HCT116 (cell line): ENCODE results near the gene LRFN4. TPM values are rescaled to one million over a fixed set of nuclear protein-coding genes. Genes with fewer than 3 reads are reported as not detected.
A peak's percentile ranks its signal among the peaks of the same experiment; 100 is the strongest.

Experiments
- ATAC-seq: fragments of 200-7000 bp; cut with Tn5 transposase; 2 replicates; pipeline ENCODE4 v1.9.1; 2020; ENCODE audit warnings: mild to moderate bottlenecking, moderate library complexity
- BruUV-seq: library from RNA; stranded (reverse); fragments of 400-500 nt; replicated peaks from 2 replicates; lab custom pipeline; 2021; lab: Mats Ljungman, UMichigan
- CTCF ChIA-PET: fragments of 300-600 bp; sonication (Branson Sonifier 250); formaldehyde crosslinking; loops from one replicate; lab custom pipeline; 2021; ENCODE audit warnings: antibody characterized with exemption; lab: Charles Lee
- POLR2A ChIA-PET: fragments of 300-600, 350-600 bp; sonication (Branson Sonifier 250); formaldehyde crosslinking; loops from one replicate; lab custom pipeline; 2021; ENCODE audit warnings: antibody characterized with exemption; lab: Charles Lee
- RAD21 ChIA-PET, 2 experiments: fragments of 300-600 bp; sonication (Branson Sonifier 250); formaldehyde crosslinking; loops; one replicate each; lab custom pipeline; 2023; ENCODE audit warnings: low total read pairs in 2 of 2; ENCODE audit not compliant: uncharacterized antibody in 2 of 2, unreplicated experiment in 2 of 2, low non-redundant PET in 1 of 2; lab: Charles Lee
- DNase-seq: peaks from one replicate; pipeline ENCODE4 v3.0.0-alpha.2; 2010; ENCODE audit warnings: low read depth, low spot score
- H2AFZ ChIP-seq: fragments of 200-600 bp; shearing (Covaris generic), sonication (generic); 2 replicates; pipeline ENCODE4 v1.6.1; 2017; ENCODE audit warnings: low read depth, mixed run types, mixed read lengths, antibody characterized with exemption, low read length; ENCODE audit not compliant: poor library complexity, severe bottlenecking
- H3K27ac ChIP-seq: 2 replicates; pipeline ENCODE4 v1.5.1; 2012; ENCODE audit warnings: low read depth, low read length
- H3K27me3 ChIP-seq: fragments of 200-600 bp; sonication (generic); 2 replicates; pipeline ENCODE4 v1.6.1; 2016; ENCODE audit warnings: mixed run types, low read length, mixed read lengths; ENCODE audit not compliant: insufficient read depth
- H3K36me3 ChIP-seq, 2 experiments: fragments of 200-500 bp in 1 of 2; fragments of 200-600 bp in 1 of 2; sonication (Bioruptor generic) in 1 of 2; sonication (generic) in 1 of 2; 2 replicates each; pipeline versions ENCODE4 v1.5.1 to v1.6.1; 2014 to 2016; ENCODE audit warnings: low read length in 2 of 2, inconsistent platforms in 1 of 2, mixed read lengths in 1 of 2, mixed run types in 1 of 2; ENCODE audit not compliant: insufficient read depth in 2 of 2, control insufficient read depth in 1 of 2
- H3K4me1 ChIP-seq, 2 experiments: fragments of 200-600 bp in 1 of 2; sonication (generic) in 1 of 2; 2 replicates each; pipeline versions ENCODE4 v1.5.1 to v1.6.1; 2012 to 2017; ENCODE audit warnings: low read length in 2 of 2, inconsistent platforms in 1 of 2, mild to moderate bottlenecking in 1 of 2, mixed read lengths in 1 of 2, mixed run types in 1 of 2, moderate library complexity in 1 of 2; ENCODE audit not compliant: insufficient read depth in 2 of 2, control insufficient read depth in 1 of 2
- H3K4me2 ChIP-seq: fragments of 200-600 bp; sonication (generic); 2 replicates; pipeline ENCODE4 v1.6.1; 2017; ENCODE audit warnings: mixed run types, low read length, mixed read lengths
- H3K4me3 ChIP-seq, 2 experiments: fragments of 200-600 bp in 1 of 2; sonication (generic) in 1 of 2; replicated peaks in 1 of 2; 2 replicates each; pipeline ENCODE4 v1.5.1; 2011 to 2016; ENCODE audit warnings: low read length in 2 of 2, control low read depth in 1 of 2, low read depth in 1 of 2, mild to moderate bottlenecking in 1 of 2, mixed read lengths in 1 of 2, mixed run types in 1 of 2
- H3K79me2 ChIP-seq: fragments of 200-600 bp; sonication (generic); 2 replicates; pipeline ENCODE4 v1.6.1; 2017; ENCODE audit warnings: mild to moderate bottlenecking, mixed run types, low read length, moderate library complexity, mixed read lengths; ENCODE audit not compliant: insufficient read depth
- H3K9ac ChIP-seq: fragments of 200-600 bp; sonication (generic); 2 replicates; pipeline ENCODE4 v1.6.1; 2016; ENCODE audit warnings: low read length, mixed read lengths
- H3K9me2 ChIP-seq: fragments of 200-600 bp; sonication (generic), shearing (Covaris generic); 2 replicates; pipeline ENCODE4 v1.6.1; 2017; ENCODE audit warnings: mixed run types, mild to moderate bottlenecking, moderate library complexity; ENCODE audit not compliant: insufficient read depth
- H3K9me3 ChIP-seq, 2 experiments: fragments of 200-500 bp in 1 of 2; fragments of 200-600 bp in 1 of 2; sonication (Bioruptor generic) in 1 of 2; sonication (generic) in 1 of 2; 2 replicates each; pipeline ENCODE4 v1.6.1; 2014 to 2017; ENCODE audit warnings: low read length in 2 of 2, mixed read lengths in 2 of 2, inconsistent platforms in 1 of 2, low read depth in 1 of 2, mild to moderate bottlenecking in 1 of 2, mixed run types in 1 of 2, moderate library complexity in 1 of 2; ENCODE audit not compliant: control insufficient read depth in 1 of 2, insufficient read depth in 1 of 2
- H4K20me1 ChIP-seq: fragments of 200-600 bp; sonication (generic), shearing (Covaris generic); 2 replicates; pipeline ENCODE4 v1.6.1; 2017; ENCODE audit warnings: mixed run types, mild to moderate bottlenecking, moderate library complexity; ENCODE audit not compliant: insufficient read depth
- CEBPB ChIP-seq: IDR thresholded peaks from 2 replicates; pipeline ENCODE4 v1.6.1; 2012; ENCODE audit warnings: low read depth
- EGR1 ChIP-seq: IDR thresholded peaks from 2 replicates; pipeline ENCODE4 v1.6.1; 2012; ENCODE audit warnings: low read depth
- ELF1 ChIP-seq: IDR thresholded peaks from 2 replicates; pipeline ENCODE4 v1.6.1; 2012; ENCODE audit warnings: low read depth, borderline replicate concordance
- EZH2 ChIP-seq: fragments of 200-600 bp; sonication (generic); IDR thresholded peaks from 2 replicates; pipeline ENCODE4 v1.6.1; 2017; ENCODE audit warnings: antibody characterized with exemption, mixed run types
- FOSL1 ChIP-seq: IDR thresholded peaks from 2 replicates; pipeline ENCODE4 v1.6.1; 2012; ENCODE audit warnings: low read depth
- POLR2A ChIP-seq: IDR thresholded peaks from 2 replicates; pipeline ENCODE4 v1.7.0; 2011; ENCODE audit warnings: borderline replicate concordance; ENCODE audit not compliant: insufficient read depth, insufficient read length; ENCODE audit errors: extremely low read depth
- POLR2AphosphoS5 ChIP-seq: IDR thresholded peaks from 2 replicates; pipeline ENCODE4 v1.6.1; 2011; ENCODE audit warnings: mild to moderate bottlenecking, low read depth, low read length, moderate library complexity
- SIN3A ChIP-seq: IDR thresholded peaks from 2 replicates; pipeline ENCODE4 v1.6.1; 2012; ENCODE audit warnings: low read depth
- SP1 ChIP-seq: IDR thresholded peaks from 2 replicates; pipeline ENCODE4 v1.6.1; 2012; ENCODE audit warnings: low read depth
- SRF ChIP-seq: IDR thresholded peaks from 2 replicates; pipeline ENCODE4 v1.6.1; 2012; ENCODE audit warnings: low read depth
- TCF7L2 ChIP-seq: IDR thresholded peaks from 2 replicates; pipeline ENCODE4 v1.7.0; 2011; ENCODE audit warnings: borderline replicate concordance, inconsistent platforms; ENCODE audit not compliant: insufficient read depth, insufficient read length; ENCODE audit errors: extremely low read depth
- YY1 ChIP-seq: IDR thresholded peaks from 2 replicates; pipeline ENCODE4 v1.6.1; 2011; ENCODE audit warnings: low read length, low read depth, moderate library complexity, mild to moderate bottlenecking; ENCODE audit not compliant: insufficient replicate concordance; ENCODE audit errors: extremely low read depth
- ZFX ChIP-seq: fragments of 450-650 bp; IDR thresholded peaks from 2 replicates; pipeline ENCODE4 v1.6.1; 2017
- ZNF274 ChIP-seq: fragments of 200-500 bp; sonication (Bioruptor generic); IDR thresholded peaks from 2 replicates; pipeline ENCODE4 v1.6.1; 2014; ENCODE audit warnings: mild to moderate bottlenecking, low read depth, low read length, inconsistent platforms
- intact Hi-C: fragments of 100-400 bp; cut with micrococcal nuclease; formaldehyde crosslinking; loops from 2 replicates; pipeline ENCODE4 v1.10.0; 2022
- total RNA-seq: library from RNA; stranded (reverse); gene quantifications from one replicate; pipeline ENCODE4 v1.2.1, GENCODE V29; 2021; ENCODE audit not compliant: unreplicated experiment
- TF ChIP-seq, protein P1 (sequence below): IDR thresholded peaks from 2 replicates; pipeline ENCODE4 v1.6.1; 2012
- TF ChIP-seq, protein P2 (sequence below): IDR thresholded peaks from 2 replicates; pipeline ENCODE4 v1.6.1; 2012
- TF ChIP-seq, protein P3 (sequence below): IDR thresholded peaks from 2 replicates; pipeline ENCODE4 v1.6.1; 2011; ENCODE audit warnings: mild to moderate bottlenecking, low read length, moderate library complexity; ENCODE audit not compliant: insufficient replicate concordance; ENCODE audit errors: extremely low read depth
- TF ChIP-seq, protein P4 (sequence below), 3 experiments: fragments of 200-600 bp in 1 of 3; sonication (generic) in 1 of 3; IDR thresholded peaks in 2 of 3; conservative IDR thresholded peaks in 1 of 3; 2 replicates each; pipeline ENCODE4 v1.5.1; 2012 to 2017; ENCODE audit warnings: low read depth in 2 of 3, low read length in 2 of 3, antibody characterized with exemption in 1 of 3, borderline replicate concordance in 1 of 3, control low read depth in 1 of 3, mild to moderate bottlenecking in 1 of 3, mixed read lengths in 1 of 3, mixed run types in 1 of 3, moderate library complexity in 1 of 3; ENCODE audit not compliant: insufficient read depth in 1 of 3

The LRFN4 gene
- total RNA-seq, 1 experiment from 2014 or later = 55.4 TPM

DNA sequence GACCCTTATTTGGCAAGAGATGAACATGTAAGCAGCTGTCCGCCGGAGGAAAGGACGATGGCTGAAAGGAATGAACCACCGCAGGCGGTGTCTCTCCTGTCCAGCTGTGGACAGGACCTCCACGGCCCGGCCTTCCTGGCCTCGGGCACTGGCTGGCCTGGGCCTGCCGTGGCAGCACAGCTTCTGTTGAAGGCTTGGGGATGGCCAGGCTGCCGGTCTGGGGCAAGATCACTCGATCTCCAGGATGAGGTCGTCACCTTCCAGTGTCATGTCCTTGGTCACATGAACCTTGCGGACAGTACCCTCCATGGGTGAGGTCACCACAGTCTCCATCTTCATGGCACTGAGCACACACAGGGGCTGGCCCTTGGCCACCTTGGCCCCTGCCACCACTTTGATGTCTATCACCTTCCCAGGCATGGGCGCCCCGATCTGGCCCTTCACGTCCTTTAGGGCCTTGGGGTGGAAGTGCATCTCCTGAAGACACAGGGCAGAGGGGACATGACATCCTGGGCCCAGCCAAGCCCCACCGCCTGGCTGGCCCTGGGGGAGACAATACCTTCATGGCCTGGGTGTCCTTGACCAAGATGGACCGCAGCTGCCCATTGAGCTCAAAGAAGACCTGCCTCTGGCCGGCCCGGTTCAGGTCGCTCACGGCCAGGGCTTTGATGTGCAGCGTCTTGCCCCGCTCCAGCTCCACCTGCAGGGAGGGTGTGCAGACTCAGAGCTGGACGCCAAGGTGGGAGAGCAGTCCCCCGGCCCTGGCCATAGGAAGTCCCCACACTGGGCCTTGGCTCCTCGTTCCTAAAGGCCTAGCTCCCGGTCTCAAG is 8.0 kb upstream of the LRFN4 start:
- no peak overlapping the region for H3K27ac ChIP-seq
- TF ChIP-seq YY1 (no peak), ZNF274 (no peak), EGR1 (no peak), FOSL1 (no peak), SRF (no peak), POLR2AphosphoS5 (no peak; the same call in 1 of the 2 replicates), ELF1 (no peak), SP1 (no peak), CEBPB (no peak), POLR2A (no peak), SIN3A (no peak), EZH2 (no peak), ZFX (no peak), TCF7L2 (no peak)
- TF ChIP-seq, protein P1, sequence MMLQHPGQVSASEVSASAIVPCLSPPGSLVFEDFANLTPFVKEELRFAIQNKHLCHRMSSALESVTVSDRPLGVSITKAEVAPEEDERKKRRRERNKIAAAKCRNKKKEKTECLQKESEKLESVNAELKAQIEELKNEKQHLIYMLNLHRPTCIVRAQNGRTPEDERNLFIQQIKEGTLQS = no peak
- TF ChIP-seq, protein P2, sequence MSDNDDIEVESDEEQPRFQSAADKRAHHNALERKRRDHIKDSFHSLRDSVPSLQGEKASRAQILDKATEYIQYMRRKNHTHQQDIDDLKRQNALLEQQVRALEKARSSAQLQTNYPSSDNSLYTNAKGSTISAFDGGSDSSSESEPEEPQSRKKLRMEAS = no peak
- TF ChIP-seq, protein P3, sequence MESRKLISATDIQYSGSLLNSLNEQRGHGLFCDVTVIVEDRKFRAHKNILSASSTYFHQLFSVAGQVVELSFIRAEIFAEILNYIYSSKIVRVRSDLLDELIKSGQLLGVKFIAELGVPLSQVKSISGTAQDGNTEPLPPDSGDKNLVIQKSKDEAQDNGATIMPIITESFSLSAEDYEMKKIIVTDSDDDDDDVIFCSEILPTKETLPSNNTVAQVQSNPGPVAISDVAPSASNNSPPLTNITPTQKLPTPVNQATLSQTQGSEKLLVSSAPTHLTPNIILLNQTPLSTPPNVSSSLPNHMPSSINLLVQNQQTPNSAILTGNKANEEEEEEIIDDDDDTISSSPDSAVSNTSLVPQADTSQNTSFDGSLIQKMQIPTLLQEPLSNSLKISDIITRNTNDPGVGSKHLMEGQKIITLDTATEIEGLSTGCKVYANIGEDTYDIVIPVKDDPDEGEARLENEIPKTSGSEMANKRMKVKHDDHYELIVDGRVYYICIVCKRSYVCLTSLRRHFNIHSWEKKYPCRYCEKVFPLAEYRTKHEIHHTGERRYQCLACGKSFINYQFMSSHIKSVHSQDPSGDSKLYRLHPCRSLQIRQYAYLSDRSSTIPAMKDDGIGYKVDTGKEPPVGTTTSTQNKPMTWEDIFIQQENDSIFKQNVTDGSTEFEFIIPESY = no peak
- TF ChIP-seq, protein P4, sequence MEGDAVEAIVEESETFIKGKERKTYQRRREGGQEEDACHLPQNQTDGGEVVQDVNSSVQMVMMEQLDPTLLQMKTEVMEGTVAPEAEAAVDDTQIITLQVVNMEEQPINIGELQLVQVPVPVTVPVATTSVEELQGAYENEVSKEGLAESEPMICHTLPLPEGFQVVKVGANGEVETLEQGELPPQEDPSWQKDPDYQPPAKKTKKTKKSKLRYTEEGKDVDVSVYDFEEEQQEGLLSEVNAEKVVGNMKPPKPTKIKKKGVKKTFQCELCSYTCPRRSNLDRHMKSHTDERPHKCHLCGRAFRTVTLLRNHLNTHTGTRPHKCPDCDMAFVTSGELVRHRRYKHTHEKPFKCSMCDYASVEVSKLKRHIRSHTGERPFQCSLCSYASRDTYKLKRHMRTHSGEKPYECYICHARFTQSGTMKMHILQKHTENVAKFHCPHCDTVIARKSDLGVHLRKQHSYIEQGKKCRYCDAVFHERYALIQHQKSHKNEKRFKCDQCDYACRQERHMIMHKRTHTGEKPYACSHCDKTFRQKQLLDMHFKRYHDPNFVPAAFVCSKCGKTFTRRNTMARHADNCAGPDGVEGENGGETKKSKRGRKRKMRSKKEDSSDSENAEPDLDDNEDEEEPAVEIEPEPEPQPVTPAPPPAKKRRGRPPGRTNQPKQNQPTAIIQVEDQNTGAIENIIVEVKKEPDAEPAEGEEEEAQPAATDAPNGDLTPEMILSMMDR (IDR thresholded peaks at IDR 0.05 in 2 of 3, conservative IDR thresholded peaks at IDR 0.05 in 1 of 3; ENCODE audit: borderline replicate concordance in 1 of 3, insufficient read depth in 1 of 3, low read depth in 2 of 3, low read length in 2 of 3) = no peak
- peaks cover 5 to 15% of the 10 kb centered on the region in 2 experiments; a peak in 3 of 4 replicates for H3K4me1 ChIP-seq
- DNase-seq (no peak), ATAC-seq (no peak)
- H4K20me1 ChIP-seq = peaks cover 3% of the 10 kb centered on the region; the same call in 1 of the 2 replicates
- no peak overlapping the region for H3K9ac ChIP-seq
- no peak overlapping the region for H3K4me3 ChIP-seq
- RAD21 ChIA-PET = no interaction called here
- H3K4me2 ChIP-seq = no peak overlapping the region
- no peak overlapping the region for H2AFZ ChIP-seq
- H3K9me2 ChIP-seq = no peaks in the 10 kb centered on the region
- CTCF ChIA-PET = no interaction called here
- BruUV-seq = TSS peak; percentile 15
- intact Hi-C loops = no loop called here
- H3K9me3 ChIP-seq = no peaks in the 10 kb centered on the region
- POLR2A ChIA-PET = no interaction called here
- H3K79me2 ChIP-seq = peaks cover 29% of the 10 kb centered on the region
- peaks cover 7 to 21% of the 10 kb centered on the region in 2 experiments for H3K36me3 ChIP-seq
- no peaks in the 10 kb centered on the region for H3K27me3 ChIP-seq
